ENCODE measurements around the gene RASSF10.

RASSF10 gene

DNA sequence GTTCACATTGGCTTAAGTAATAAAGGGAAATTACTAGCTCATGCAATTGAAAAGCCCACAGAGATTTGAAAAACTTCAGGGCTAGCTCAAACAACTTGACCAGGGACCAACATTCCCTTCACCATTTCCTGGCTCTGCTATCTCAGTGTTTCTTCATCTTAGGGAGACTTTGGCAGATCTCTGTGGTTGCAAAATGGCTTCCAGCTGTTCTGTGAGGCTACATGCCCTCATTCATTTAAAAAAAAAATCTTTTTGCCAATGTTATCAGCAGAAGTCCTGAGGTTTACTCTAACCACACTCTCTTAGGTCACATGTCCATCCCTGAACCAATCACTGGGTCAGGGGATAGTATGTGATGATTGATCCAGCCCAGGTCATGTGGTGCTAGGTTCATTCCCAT, 13.9 kb upstream of the RASSF10 start:
- no peak for DNase-seq

DNA sequence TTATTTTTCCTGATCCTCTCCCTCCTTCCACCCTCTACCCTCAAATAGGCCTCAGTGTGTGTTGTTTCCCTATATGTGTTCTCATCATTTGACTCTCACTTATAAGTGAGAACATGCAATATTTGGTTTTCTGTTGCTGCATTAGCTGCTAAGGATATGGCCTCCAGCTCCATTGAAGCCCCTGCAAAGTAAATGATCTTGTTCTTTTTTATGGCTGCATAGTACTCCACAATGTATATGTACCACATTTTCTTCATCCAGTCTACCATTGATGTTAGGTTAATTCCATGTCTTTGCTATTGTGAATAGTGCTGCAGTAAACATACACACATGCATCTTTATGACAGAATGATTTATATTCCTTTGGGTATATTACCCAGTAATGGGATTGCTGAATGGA, 13.3 kb upstream of the RASSF10 start:
- no peak for DNase-seq

DNA sequence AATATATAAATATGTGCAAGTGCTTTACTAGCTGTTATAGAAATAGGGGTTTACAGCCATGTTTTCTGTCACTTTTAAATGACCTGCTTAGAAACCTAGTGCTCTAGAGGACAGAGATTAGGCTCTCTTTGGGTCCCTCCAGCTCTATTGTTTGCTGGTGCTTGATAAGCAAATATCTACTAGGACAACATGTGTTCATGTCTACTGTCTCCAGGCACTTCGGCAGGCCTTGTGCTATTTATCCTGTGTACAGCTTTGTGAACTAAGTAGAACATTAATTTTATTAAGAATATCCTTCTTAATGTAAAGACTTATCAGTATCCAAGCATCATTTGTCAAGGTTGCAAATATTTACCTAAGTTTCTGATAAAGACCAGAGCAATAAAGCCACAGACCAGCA, 11.9 kb upstream of the RASSF10 start:
- DNase-seq, result no peak

DNA sequence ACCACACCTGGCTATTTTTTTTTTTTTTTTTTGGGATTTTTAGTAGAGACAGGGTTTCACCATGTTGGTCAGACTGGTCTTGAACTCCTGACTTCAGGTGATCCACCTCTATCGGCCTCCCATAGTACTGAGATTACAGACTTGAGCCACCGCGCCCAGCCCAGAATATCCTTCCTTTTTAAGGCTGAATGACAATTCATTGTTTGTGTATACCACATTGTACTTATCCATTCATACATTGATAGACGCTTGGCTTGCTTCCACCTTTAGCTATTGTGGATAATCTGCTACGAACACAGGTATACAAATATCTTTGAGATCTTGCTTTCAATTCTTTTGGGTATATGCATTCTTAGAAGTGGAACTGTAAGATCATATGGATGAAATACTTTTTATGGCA, 10.8 kb upstream of the RASSF10 start:
- DNase-seq, result no peak

DNA sequence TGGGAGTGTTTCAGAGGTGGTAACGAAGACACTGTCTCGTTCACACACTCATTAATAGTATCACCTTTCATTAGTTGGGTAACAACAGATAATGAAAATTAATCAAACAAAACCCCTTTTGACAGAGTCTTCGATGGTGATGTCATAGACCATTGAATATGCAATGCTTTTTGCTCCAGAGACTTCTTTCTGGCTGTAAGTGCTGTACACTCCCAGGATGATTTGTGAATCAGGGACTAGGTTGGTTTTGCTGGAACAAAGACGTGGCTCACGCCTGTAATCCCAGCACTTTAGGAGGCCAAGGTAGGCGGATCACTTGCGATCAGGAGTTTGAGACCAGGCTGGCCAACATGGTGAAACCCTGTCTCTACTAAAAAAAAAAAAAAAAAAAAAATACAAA, 9.5 kb upstream of the RASSF10 start:
- DNase-seq, result no peak

DNA sequence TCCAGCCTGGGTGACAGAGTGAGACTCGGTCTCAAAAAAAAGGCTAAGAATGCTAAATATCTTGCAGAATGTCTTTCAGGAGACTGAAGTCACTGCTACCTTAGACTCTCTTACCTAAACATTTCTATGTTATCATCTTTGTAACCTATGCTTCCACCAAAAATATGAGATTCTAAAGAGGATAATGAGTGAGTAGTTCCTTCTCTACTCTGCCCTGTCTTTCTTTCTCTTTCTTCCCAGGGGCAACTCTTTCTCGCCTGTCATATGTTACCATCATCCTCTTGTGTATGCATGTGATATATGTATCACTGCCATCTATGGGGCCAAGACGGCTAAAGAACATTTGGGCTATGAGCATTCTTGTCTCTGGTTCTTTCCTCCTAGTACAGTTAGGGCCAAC, 9.0 kb upstream of the RASSF10 start:
- no peak for DNase-seq

DNA sequence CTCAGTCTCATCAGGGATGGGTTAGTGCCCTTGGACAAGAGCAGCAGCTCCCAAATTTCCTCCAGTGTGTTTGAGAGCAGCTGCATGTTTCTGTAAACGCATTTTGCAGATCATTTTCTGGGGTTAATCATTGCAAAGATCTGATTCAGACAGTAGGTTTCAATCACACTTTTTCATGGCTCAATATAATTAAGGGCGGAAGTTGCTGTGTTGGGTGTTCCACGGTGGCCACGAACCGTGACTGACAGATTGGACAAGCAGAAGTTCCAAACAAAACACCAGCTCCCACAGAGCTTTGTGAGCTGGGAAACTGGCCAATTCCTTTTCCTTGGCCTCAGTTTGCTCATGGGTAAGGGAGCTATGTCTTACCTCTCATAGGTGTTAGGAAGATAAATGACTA, 8.4 kb upstream of the RASSF10 start:
- no peak for DNase-seq

DNA sequence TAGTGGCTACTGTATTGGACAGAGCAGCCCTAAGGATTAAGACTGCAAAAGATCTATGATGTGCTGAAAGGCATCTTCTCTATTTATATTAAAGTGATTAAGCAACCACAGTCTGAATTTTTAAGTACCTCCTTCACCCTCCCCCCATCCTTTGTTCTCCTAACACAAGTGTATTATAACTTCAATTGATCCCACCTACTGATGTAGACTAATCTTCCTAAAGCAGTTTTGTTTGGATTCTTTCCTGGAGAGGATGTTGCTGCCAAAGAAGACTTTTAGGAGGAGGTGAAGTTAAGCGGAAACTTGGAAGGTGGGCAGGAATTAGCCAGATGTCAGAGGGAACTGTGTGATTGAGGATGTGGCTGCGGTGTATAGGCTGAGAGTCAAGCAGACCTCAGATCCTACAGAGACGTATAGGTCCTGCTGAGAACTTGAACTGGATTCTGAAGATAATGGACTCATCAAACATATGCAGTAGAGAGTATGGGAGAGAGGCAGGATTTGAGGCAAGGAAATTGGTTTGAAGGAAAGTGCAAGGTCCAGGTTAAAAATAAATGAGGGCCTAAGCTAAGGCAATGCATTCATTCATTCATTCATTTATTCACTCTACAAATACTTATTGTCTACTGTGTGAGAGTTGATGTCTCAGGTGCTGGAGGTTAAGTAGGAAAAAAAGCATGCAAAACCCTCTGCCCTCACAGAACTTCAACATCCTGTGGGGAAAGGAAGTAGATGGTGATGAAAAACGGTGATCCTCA, 5.2 kb upstream of the RASSF10 start:
- DNase-seq, result no peak

DNA sequence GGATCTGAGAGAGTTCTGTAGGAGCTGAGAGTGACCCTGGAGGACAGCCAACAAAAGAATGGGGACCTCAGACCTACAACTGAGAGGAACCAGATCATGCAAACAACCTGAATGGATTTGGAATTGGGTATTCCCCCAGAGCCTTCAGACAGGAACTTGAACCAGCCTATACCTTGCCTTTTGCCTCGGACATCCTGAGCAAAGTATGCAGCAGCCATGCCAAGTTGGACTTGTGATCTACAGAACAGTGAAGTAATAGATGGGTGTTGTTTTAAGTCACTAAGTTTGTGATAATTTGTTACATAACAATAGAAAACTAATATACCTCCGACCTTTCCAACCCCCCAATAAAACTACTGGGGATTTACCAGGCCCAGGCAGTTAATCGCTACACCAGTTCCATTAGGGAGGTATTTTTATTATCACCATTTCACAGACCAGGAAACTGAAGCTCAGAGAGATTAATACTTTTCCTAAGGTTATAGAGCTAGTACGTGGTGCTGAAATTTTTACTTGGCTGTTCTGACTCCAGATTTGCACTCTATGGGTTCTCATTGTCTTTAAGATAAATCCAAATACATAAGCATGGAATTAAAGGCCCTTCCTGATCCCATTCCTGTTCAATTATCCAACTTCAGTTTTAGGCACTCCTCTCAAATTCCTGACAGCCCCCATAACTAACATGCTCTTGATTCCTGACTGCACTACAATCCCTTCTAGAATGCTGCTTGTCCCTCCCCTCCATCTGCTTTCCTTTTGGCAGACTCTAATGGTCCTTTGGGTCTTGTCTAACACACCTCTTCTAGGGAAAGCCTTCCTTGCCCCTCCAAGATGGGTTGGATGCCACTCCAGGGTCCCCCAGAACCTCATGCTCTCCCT, 1.7 kb upstream of the RASSF10 start:
- DNase-seq, result no peak

DNA sequence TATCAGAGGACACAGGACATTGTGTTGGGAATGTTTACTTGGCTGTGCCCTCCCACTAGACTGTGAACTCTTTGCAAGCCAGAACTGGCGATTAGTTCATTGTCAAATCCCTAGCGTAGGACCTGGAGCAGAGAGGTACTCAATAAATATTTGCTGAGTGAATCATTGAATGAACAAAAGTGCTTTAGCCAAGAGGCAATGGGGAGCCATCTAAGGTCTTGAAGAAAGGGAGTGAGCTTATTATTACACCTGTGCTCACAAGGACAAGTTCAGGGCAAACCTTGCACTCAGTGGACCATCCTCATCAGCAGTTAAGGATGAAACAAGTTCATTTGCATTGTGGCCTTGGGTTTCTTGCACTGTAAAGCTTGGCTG, 1.1 kb upstream of the RASSF10 start:
- no peak for DNase-seq

DNA sequence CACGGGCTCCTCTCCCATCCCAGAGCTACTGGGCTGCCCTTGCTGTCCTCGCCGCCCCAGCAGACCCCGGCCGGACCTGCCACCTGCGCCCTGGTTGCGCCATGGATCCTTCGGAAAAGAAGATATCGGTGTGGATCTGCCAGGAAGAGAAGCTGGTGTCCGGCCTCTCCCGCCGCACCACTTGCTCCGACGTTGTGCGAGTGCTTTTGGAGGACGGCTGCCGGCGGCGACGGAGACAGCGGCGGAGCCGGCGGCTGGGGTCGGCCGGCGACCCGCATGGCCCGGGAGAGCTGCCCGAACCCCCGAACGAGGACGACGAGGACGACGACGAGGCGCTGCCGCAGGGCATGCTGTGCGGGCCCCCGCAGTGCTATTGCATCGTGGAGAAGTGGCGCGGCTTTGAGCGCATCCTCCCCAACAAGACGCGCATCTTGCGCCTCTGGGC, 382 bp downstream of the RASSF10 start:
- DNase-seq, result peak; percentile 32

DNA sequence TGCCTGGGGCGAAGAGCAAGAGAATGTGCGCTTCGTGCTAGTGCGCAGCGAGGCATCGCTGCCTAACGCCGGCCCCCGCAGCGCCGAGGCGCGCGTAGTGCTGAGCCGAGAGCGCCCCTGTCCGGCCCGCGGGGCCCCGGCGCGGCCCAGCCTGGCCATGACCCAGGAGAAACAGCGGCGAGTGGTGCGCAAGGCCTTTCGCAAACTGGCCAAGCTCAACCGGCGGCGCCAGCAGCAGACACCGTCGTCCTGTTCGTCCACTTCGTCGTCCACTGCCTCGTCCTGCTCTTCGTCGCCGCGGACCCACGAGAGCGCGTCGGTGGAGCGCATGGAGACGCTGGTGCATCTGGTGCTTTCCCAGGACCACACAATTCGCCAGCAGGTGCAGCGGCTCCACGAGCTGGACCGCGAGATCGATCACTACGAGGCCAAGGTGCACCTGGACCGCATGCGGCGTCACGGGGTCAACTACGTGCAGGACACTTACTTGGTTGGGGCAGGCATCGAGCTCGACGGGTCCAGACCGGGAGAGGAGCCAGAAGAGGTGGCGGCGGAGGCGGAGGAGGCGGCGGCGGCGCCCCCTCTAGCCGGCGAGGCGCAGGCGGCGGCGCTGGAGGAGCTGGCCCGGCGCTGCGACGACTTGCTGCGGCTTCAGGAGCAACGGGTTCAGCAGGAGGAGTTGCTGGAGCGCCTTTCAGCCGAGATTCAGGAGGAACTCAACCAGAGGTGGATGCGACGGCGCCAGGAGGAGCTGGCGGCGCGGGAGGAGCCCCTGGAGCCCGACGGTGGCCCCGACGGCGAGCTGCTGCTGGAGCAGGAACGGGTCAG, 1.0 kb downstream of the RASSF10 start:
- DNase-seq, result peak; percentile 20

DNA sequence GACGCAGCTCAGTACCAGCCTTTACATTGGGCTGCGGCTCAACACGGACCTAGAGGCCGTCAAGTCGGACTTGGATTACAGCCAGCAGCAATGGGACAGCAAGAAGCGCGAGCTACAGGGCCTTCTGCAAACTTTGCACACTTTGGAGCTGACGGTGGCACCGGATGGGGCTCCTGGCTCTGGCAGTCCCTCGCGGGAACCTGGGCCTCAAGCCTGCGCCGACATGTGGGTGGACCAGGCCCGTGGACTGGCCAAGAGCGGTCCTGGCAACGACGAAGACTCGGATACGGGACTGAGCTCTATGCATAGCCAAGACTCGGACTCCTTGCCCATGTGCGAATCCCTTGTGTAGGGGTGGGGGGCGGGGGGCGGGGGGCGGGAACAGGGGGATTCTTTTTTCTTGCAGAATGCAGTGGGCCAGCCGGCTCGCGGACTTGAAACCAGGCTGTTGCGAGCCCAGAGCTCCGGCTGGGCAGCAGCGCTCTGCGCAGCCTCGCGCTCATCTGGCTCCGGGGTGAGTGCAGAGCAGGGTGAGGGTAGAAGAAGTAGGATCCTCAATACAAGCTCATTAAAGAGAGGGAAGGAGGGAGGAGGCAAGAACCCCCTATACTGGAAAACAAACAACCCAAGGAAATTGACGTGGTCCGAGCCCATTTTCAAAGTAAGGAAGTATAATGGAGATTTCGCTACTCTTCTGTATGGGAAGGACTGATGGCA, 1.8 kb downstream of the RASSF10 start:
- peak; percentile 30 for DNase-seq

DNA sequence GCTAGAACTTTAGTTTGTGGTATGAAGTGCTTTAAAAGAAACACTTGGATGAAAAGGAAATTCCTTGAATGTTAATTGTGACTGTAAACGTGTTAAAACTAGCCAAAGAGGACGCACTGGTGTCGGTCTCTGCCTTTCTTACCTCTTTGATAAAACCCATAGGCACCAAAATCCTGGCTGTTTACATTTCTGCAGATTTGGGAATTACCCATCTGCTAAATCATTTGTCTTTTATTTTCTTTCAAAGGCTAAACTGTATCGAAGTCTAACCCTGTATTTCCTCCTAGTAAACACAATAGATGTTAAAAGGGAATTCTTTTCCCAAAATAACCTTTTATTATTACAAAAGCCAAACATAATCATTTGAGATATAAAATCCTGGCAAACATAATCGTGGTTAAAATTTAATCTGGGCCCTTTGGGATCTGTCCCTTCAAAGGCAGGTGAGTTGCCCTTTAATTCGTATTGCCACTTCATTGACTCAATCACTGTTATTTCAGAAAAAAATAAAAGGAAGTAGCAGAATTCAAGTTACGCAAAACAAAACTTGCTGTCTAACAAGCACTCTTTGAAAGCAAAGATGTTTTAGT, 2.4 kb downstream of the RASSF10 start:
- no peak for DNase-seq

DNA sequence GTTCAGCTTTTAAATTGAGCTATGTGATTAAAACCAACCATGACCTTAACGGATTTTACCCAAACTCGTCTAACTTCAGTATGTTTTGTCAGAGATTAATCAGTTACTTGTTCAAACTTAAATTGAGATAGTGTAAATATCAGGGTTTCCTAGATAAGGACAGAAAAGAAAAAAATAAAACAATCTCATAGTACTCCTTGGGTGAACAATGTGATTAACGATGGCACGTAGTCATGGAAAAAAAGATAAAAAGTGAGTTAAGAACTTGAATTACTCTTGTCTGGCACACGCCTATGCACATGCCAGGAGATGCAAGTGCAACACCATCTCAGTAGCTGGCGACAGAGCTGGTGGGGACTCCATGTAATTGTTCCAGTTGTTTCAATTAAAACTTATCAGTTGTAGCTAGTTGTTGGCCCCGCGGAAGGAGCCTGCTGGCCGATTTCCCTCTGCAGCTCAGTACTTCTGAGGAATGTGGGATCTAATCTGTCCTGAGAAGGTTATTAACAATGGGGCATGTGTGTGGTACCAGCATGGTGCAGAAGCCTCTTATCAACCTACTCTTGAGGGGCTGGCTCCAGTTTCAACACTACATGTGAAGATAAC, 3.0 kb downstream of the RASSF10 start:
- DNase-seq, result no peak

DNA sequence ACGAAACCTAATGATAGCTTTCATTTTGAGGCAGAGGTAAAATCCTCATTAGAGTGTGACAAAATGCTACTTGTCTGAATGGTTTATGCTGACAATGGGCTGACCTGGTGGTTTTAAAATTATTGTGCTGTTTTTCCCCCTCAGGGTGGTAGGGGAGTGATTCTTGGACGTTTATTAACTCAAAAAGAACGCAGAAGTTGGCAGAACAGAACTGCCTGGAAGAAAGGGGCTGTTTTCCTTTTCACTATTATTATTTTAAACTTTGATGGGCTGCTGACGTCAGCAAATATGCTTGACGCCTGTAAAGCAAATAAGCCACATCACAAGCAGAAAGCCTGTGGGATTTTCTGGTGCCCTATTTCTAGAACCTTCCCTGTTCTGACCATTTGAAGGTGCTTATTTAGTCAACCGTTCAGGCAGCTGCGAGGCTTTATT, 4.0 kb downstream of the RASSF10 start:
- no peak for DNase-seq

DNA sequence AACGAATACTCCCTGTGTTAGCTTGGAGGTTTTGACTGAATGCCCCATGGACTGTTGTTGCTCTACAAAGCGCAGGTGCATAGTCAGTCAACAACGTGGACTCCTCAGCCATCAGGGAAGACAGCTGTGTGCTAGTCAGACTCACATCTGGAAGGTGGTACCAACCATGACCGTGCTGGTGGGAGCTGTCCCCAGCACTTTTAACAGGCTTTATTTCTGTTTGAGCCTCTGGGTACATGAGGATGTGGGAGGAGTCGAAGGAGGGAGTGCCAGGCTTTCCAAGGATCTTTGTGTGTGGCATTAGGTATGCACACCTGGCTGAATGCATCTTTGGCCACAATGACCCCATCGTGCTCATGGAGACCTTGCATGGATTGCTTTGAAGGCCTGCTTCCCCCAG, 6.6 kb downstream of the RASSF10 start:
- DNase-seq, result no peak

DNA sequence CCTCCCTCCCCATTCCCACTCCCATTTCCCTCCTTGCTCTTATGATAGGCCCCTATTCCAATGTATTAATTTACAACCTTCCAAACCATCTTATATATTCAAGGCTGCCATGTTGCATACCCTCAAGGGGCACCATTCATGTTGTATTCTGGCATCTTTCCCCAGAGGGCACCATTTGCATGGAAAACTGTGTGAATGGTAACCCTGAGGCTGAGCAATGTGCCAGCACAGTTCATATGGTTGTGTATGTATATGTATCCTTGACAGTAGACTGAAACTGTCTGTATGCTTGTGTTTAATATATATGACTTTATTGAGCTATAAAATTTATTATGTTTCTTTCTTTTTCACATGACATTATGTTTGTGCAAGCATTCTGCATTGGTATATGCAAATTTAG, 7.3 kb downstream of the RASSF10 start:
- DNase-seq, result no peak

DNA sequence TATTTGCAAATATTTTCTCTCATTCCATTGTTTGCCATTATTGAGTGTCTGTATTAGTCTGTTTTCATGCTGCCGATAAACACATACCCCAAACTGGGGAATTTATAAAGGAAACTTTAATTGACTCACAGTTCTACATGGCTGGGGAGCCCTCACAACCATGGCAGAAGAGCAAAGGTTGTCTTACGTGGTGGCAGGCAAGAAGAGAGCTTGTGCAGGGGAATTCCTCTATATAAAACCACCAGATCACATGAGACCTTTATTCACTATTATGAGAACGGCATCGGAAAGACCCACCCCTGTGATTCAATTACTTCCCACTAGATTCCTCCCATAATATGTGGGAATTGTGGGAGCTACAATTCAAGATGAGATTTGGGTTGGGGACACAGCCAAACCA, 10.2 kb downstream of the RASSF10 start:
- DNase-seq, result no peak

DNA sequence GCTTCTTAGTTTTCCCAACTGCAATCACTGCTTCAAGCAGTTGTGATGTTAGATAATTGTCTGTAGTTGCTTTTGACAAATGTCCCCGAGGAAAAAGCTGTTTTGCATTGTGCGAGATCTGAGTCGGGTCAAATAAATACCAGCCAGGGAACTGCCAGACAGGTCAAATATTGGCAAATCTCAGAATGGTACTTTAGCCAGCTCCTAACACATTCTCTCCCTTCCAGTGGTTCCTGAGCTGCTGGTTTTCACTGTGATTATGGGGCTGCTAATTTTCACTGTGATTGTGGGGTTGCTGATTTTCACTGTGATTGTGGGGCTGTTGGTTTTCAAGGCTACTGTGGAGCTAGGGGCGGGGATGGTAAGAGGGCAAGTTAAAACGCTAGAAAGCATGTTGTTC, 14.3 kb downstream of the RASSF10 start:
- DNase-seq, result no peak

DNA sequence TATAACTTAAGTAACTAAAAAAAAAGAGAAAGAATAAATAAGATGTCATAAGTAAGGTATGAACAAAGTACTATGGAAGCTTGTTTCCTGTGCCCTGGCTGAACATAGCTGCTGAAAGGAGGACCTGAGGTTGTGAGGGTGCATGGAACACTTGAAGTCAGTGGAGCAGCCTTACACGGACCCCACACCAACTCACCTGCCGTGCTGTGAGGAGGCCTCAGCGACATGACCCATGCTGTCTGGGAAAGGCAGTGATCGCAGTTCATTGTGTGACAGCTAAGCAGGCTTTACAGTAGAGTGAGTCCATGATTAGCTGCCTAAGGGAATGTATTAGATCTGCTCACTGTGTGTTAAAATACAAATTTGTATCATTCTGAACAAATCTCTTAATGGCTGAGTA, 17.6 kb downstream of the RASSF10 start:
- no peak for DNase-seq

DNA sequence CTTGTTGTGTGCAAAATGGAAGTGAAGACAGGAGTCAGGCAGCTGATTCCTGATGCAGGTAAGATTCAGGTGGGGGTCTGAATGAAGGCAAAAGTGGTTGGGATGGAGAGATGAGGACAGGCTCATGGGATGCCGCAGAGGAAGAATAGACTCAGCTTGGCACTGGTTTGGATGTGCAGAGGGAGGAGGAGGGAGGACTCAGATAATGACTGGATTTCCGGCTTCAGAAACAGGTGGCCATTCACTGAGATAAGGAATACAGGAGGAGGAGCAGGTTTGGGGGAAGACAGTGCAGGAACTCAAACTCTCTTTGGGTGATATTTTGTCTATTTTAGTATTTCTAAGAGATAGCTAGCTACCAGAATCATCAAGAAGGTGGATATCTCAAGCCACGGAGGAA, 19.2 kb downstream of the RASSF10 start:
- no peak for DNase-seq

Data from right hindlimb (tissue), 1 donor.